H1 (cell line): ENCODE measurements around the gene GATA5. TPM values are rescaled to one million over a fixed set of nuclear protein-coding genes. Genes with fewer than 3 reads are reported as not detected.

Experiments used
- CTCF ChIA-PET: fragments of 300-600 bp; sonication (Branson Sonifier 250); formaldehyde crosslinking; loops from one replicate; lab custom pipeline; 2021; ENCODE audit not compliant: partially characterized antibody; lab: Charles Lee
- POLR2A ChIA-PET: fragments of 300-600 bp; sonication (Branson Sonifier 250); formaldehyde crosslinking; loops from one replicate; lab custom pipeline; 2021; ENCODE audit warnings: inconsistent platforms; ENCODE audit not compliant: partially characterized antibody; lab: Charles Lee
- DNase-seq, 2 experiments: peaks; one replicate each; pipeline versions ENCODE4 v3.0.0 to v3.0.0-alpha.2; 2010 to 2022; ENCODE audit warnings: low spot score in 2 of 2, low read depth in 1 of 2, mixed read lengths in 1 of 2
- FAIRE-seq: peaks from 2 replicates; lab custom pipeline; 2011; peaks lifted over from hg19 to GRCh38; lab: Jason Lieb, UNC
- H2AFZ ChIP-seq: 2 replicates; pipeline ENCODE4 v1.8.1; 2012; ENCODE audit warnings: low read length, inconsistent platforms
- H2AK5ac ChIP-seq: 2 replicates; pipeline ENCODE4 v1.6.1; 2013; ENCODE audit warnings: low read depth, low read length
- H2BK120ac ChIP-seq: replicated peaks from 2 replicates; pipeline ENCODE3; 2013; ENCODE audit warnings: low read depth, low read length, inconsistent platforms
- H2BK12ac ChIP-seq: 2 replicates; pipeline ENCODE4 v1.6.1; 2013; ENCODE audit warnings: low read depth, low read length
- H2BK15ac ChIP-seq: 2 replicates; pipeline ENCODE4 v1.6.1; 2013; ENCODE audit warnings: low read length
- H2BK20ac ChIP-seq: 2 replicates; pipeline ENCODE4 v1.6.1; 2013; ENCODE audit warnings: low read length
- H2BK5ac ChIP-seq: 2 replicates; pipeline ENCODE4 v1.6.1; 2013; ENCODE audit warnings: low read depth, low read length
- H3K14ac ChIP-seq: 2 replicates; pipeline ENCODE4 v1.6.1; 2013; ENCODE audit warnings: inconsistent platforms; ENCODE audit not compliant: insufficient read length
- H3K18ac ChIP-seq: 2 replicates; pipeline ENCODE4 v1.6.1; 2013; ENCODE audit warnings: low read length; ENCODE audit errors: extremely low read depth
- H3K23ac ChIP-seq: 2 replicates; pipeline ENCODE4 v1.6.1; 2013; ENCODE audit warnings: inconsistent platforms; ENCODE audit not compliant: insufficient read length
- H3K23me2 ChIP-seq: 2 replicates; pipeline ENCODE4 v1.6.1; 2013; ENCODE audit warnings: low read depth, low read length
- H3K27ac ChIP-seq: 2 replicates; pipeline ENCODE4 v1.6.1; 2011; ENCODE audit warnings: low read depth, low read length, inconsistent platforms
- H3K27me3 ChIP-seq, 4 experiments: replicated peaks in 1 of 4; 1 replicate in 1 of 4; 2 replicates in 3 of 4; pipeline versions ENCODE4 v1.6.1 to v1.8.1; 2011 to 2013; ENCODE audit warnings: low read length in 3 of 4, mild to moderate bottlenecking in 3 of 4, inconsistent platforms in 2 of 4, mixed read lengths in 2 of 4, moderate library complexity in 1 of 4; ENCODE audit not compliant: control insufficient read depth in 3 of 4, insufficient read depth in 3 of 4; ENCODE audit errors: extremely low read depth in 1 of 4
- H3K36me3 ChIP-seq, 4 experiments: 2 replicates each; pipeline versions ENCODE4 v1.6.1 to v1.8.1; 2011 to 2013; ENCODE audit warnings: mild to moderate bottlenecking in 4 of 4, low read length in 3 of 4, moderate library complexity in 2 of 4, control low read depth in 1 of 4, inconsistent platforms in 1 of 4; ENCODE audit not compliant: insufficient read depth in 4 of 4, control insufficient read depth in 2 of 4
- H3K4ac ChIP-seq: replicated peaks from 2 replicates; pipeline ENCODE3; 2013; ENCODE audit warnings: low read length, low read depth, mixed read lengths, inconsistent platforms; ENCODE audit not compliant: insufficient read length
- H3K4me1 ChIP-seq, 4 experiments: replicated peaks in 1 of 4; 1 replicate in 1 of 4; 2 replicates in 3 of 4; pipeline versions ENCODE4 v1.6.1 to v1.8.1; 2011 to 2013; ENCODE audit warnings: low read length in 3 of 4, inconsistent platforms in 2 of 4, mixed read lengths in 1 of 4; ENCODE audit not compliant: insufficient read depth in 4 of 4, control insufficient read depth in 3 of 4
- H3K4me2 ChIP-seq, 2 experiments: 2 replicates each; pipeline versions ENCODE4 v1.6.1 to v1.8.1; 2011 to 2013; ENCODE audit warnings: low read depth in 2 of 2, low read length in 2 of 2, control low read depth in 1 of 2, inconsistent platforms in 1 of 2, mild to moderate bottlenecking in 1 of 2; ENCODE audit not compliant: insufficient read depth in 1 of 2
- H3K4me3 ChIP-seq, 4 experiments: fragments of 200-600, 300-600 bp in 1 of 4; sonication (generic), shearing (Covaris generic), sonication (Bioruptor Twin) in 1 of 4; 2 replicates each; pipeline versions ENCODE4 v1.5.1 to v1.8.1; 2011 to 2016; ENCODE audit warnings: low read length in 4 of 4, low read depth in 3 of 4, control low read depth in 2 of 4, inconsistent platforms in 2 of 4, mild to moderate bottlenecking in 2 of 4, mixed read lengths in 1 of 4, moderate library complexity in 1 of 4; ENCODE audit not compliant: insufficient read depth in 2 of 4; ENCODE audit errors: extremely low read depth in 1 of 4
- H3K56ac ChIP-seq: replicated peaks from 2 replicates; pipeline ENCODE3; 2013; ENCODE audit warnings: low read depth, mild to moderate bottlenecking, mixed read lengths, low read length, inconsistent platforms; ENCODE audit not compliant: insufficient read length
- H3K79me1 ChIP-seq: 2 replicates; pipeline ENCODE4 v1.6.1; 2013; ENCODE audit warnings: low read depth, low read length, control low read depth
- H3K79me2 ChIP-seq, 2 experiments: 2 replicates each; pipeline versions ENCODE4 v1.6.1 to v1.8.1; 2012 to 2013; ENCODE audit warnings: low read length in 2 of 2, mild to moderate bottlenecking in 2 of 2, inconsistent platforms in 1 of 2; ENCODE audit not compliant: insufficient read depth in 2 of 2, control insufficient read depth in 1 of 2
- H3K9ac ChIP-seq, 4 experiments: replicated peaks in 1 of 4; 1 replicate in 1 of 4; 2 replicates in 3 of 4; pipeline versions ENCODE4 v1.6.1 to v1.8.1; 2011 to 2013; ENCODE audit warnings: low read depth in 3 of 4, low read length in 3 of 4, control low read depth in 2 of 4, mild to moderate bottlenecking in 2 of 4, moderate library complexity in 2 of 4, inconsistent platforms in 1 of 4; ENCODE audit errors: extremely low read depth in 1 of 4
- H3K9me3 ChIP-seq, 2 experiments: 2 replicates each; pipeline versions ENCODE4 v1.6.1 to v1.8.1; 2012 to 2013; ENCODE audit warnings: mild to moderate bottlenecking in 2 of 2, moderate library complexity in 2 of 2, control low read depth in 1 of 2, inconsistent platforms in 1 of 2, low read depth in 1 of 2, low read length in 1 of 2, mixed read lengths in 1 of 2; ENCODE audit not compliant: insufficient read depth in 2 of 2
- H4K20me1 ChIP-seq, 2 experiments: replicated peaks in 1 of 2; 2 replicates each; pipeline versions ENCODE3 to v1.8.1; 2011 to 2013; ENCODE audit warnings: inconsistent platforms in 2 of 2, low read length in 2 of 2, mild to moderate bottlenecking in 1 of 2; ENCODE audit not compliant: insufficient read depth in 2 of 2, control insufficient read depth in 1 of 2
- H4K5ac ChIP-seq: 2 replicates; pipeline ENCODE4 v1.6.1; 2013; ENCODE audit warnings: low read length, low read depth, mixed read lengths, inconsistent platforms; ENCODE audit not compliant: insufficient read length
- H4K8ac ChIP-seq: 2 replicates; pipeline ENCODE4 v1.8.0; 2013; ENCODE audit warnings: mild to moderate bottlenecking, moderate library complexity, low read length, inconsistent platforms; ENCODE audit not compliant: insufficient read depth; ENCODE audit errors: extremely low read depth
- H4K91ac ChIP-seq: replicated peaks from 2 replicates; pipeline ENCODE3; 2013; ENCODE audit warnings: low read length, mixed read lengths, inconsistent platforms; ENCODE audit not compliant: insufficient read length
- ATF3 ChIP-seq: IDR thresholded peaks from 2 replicates; pipeline ENCODE4 v1.6.1; 2011; ENCODE audit warnings: low read depth, mild to moderate bottlenecking, low read length; ENCODE audit not compliant: insufficient read depth
- CBX8 ChIP-seq: fragments of 300-800, 300-1000 bp; sonication (generic); IDR thresholded peaks from 2 replicates; pipeline ENCODE4 v1.7.1; 2016; ENCODE audit warnings: low read depth, low read length, borderline replicate concordance
- CEBPB ChIP-seq: IDR thresholded peaks from 2 replicates; pipeline ENCODE4 v1.6.1; 2012; ENCODE audit warnings: low read depth, low read length
- CHD1 ChIP-seq: IDR thresholded peaks from 2 replicates; pipeline ENCODE4 v1.6.1; 2012; ENCODE audit warnings: low read depth, low read length, improper control_type of control experiment
- EP300 ChIP-seq, 2 experiments: IDR thresholded peaks; 1 replicate in 1 of 2; 2 replicates in 1 of 2; pipeline ENCODE4 v1.6.1; 2011 to 2012; ENCODE audit warnings: low read depth in 2 of 2, low read length in 2 of 2, mild to moderate bottlenecking in 2 of 2, borderline replicate concordance in 1 of 2, inconsistent platforms in 1 of 2, moderate library complexity in 1 of 2
- GTF2F1 ChIP-seq: IDR thresholded peaks from 2 replicates; pipeline ENCODE4 v1.6.1; 2012; ENCODE audit warnings: low read depth, low read length, improper control_type of control experiment, borderline replicate concordance
- JUN ChIP-seq: IDR thresholded peaks from 2 replicates; pipeline ENCODE4 v1.6.1; 2011; ENCODE audit warnings: low read depth, mild to moderate bottlenecking, improper control_type of control experiment, low read length
- JUND ChIP-seq: IDR thresholded peaks from 2 replicates; pipeline ENCODE4 v1.6.1; 2011; ENCODE audit warnings: mild to moderate bottlenecking, improper control_type of control experiment, low read length
- KDM5A ChIP-seq: fragments of 200-600 bp; IDR thresholded peaks from 2 replicates; pipeline ENCODE4 v1.7.1; 2012; ENCODE audit warnings: mild to moderate bottlenecking, low read length, inconsistent platforms, mixed read lengths
- NRF1 ChIP-seq: IDR thresholded peaks from 2 replicates; pipeline ENCODE4 v1.6.1; 2011; ENCODE audit warnings: mild to moderate bottlenecking, low read depth, low read length, improper control_type of control experiment
- POLR2AphosphoS5 ChIP-seq: IDR thresholded peaks from 2 replicates; pipeline ENCODE4 v1.6.1; 2011; ENCODE audit warnings: low read depth, low read length
- TAF7 ChIP-seq: optimal IDR thresholded peaks from 2 replicates; pipeline ENCODE3; 2011; ENCODE audit warnings: low read depth, mild to moderate bottlenecking, inconsistent platforms, low read length, moderate library complexity, borderline replicate concordance
- TCF12 ChIP-seq: IDR thresholded peaks from 2 replicates; pipeline ENCODE4 v1.6.1; 2011; ENCODE audit warnings: low read depth, mild to moderate bottlenecking, low read length
- TEAD4 ChIP-seq: IDR thresholded peaks from 2 replicates; pipeline ENCODE4 v1.6.1; 2012; ENCODE audit warnings: low read depth, low read length, inconsistent platforms, mixed read lengths
- WGBS, 2 experiments: shearing (Covaris generic) in 1 of 2; methylation state at CpG; one replicate each; pipeline versions ENCODE4 v1.1.6 to v1.1.7; 2013 to 2015; ENCODE audit warnings: low lambda C conversion rate in 2 of 2, mixed read lengths in 2 of 2, inconsistent platforms in 1 of 2, low coverage in 1 of 2, missing lambda C conversion rate in 1 of 2; ENCODE audit not compliant: insufficient replicate concordance in 2 of 2, insufficient coverage in 1 of 2, insufficient read length in 1 of 2; ENCODE audit errors: extremely low coverage in 1 of 2, missing lambda C conversion rate in 1 of 2; 5-methylcytosine and 5-hydroxymethylcytosine counted together
- polyA plus RNA-seq, 7 experiments: library from polyadenylated mRNA; depleted of rRNA in 3 of 7; stranded (reverse) in 5 of 7; unstranded in 2 of 7; fragments of >200 nt in 5 of 7; fragments of 200-250 nt in 2 of 7; gene quantifications; 1 replicate in 5 of 7; 2 replicates in 1 of 7; 4 replicates in 1 of 7; pipeline versions ENCODE4 v1.2.1 to v1.2.3, GENCODE V29; 2011 to 2013; ENCODE audit warnings: missing spikeins in 2 of 7, mixed read lengths in 2 of 7
- total RNA-seq: library from RNA; stranded (reverse); fragmentation: NEBNext Ultra II Directional; extraction: Animal tissue kit (Norgen Biotek cat#: 25700); gene quantifications from 2 replicates; pipeline ENCODE4 v1.2.1, GENCODE V29; 2021

GATA5 gene
- total and polyA plus RNA-seq, 2 of the 8 experiments (the other 6 are each of a cell fraction or from before 2014, with no cell fraction given), result 0.08 to 0.11 TPM

- Histone ChIP-seq H3K23ac (no peak overlapping the region), H3K9me3 (no peaks in the 10 kb centered on the region), H2AFZ (no peak overlapping the region), H3K4ac (no peak overlapping the region), H4K20me1 (peaks cover 0 to 3% of the 10 kb centered on the region in 2 experiments), H3K23me2 (peaks cover 6% of the 10 kb centered on the region; the same call in 1 of the 2 replicates), H3K79me2 (no peaks in the 10 kb centered on the region), H2BK12ac (no peak overlapping the region), H3K79me1 (no peaks in the 10 kb centered on the region), H3K14ac (no peak overlapping the region), H3K9ac (no peak overlapping the region), H4K91ac (no peak overlapping the region), H3K27me3 (no peaks in the 10 kb centered on the region), H3K4me1 (no peaks in the 10 kb centered on the region; a peak in 1 of 7 replicates), H3K4me2 (no peak overlapping the region), H3K27ac (no peak overlapping the region), H2BK120ac (no peak overlapping the region), H3K4me3 (no peak overlapping the region), H2AK5ac (no peak overlapping the region), H3K18ac (no peak overlapping the region; the same call in 1 of the 2 replicates), H2BK15ac (no peak overlapping the region), H4K8ac (no peak overlapping the region), H2BK5ac (no peak overlapping the region), H2BK20ac (no peak overlapping the region), H4K5ac (no peak overlapping the region), H3K36me3 (no peaks in the 10 kb centered on the region), H3K56ac (no peak overlapping the region)
- CTCF ChIA-PET, result interaction anchor here (0.7 to 2.0 kb wide), 5 partner anchors 9 to 76 kb away, joined by 3 to 4 read pairs (median 4); no protein-coding TSS in a partner anchor
- no peak for DNase-seq
- no peak for FAIRE-seq
- WGBS, 2 experiments, result 83% methylated on average over 16 of the region's 16 CpGs; no CpG with 5 or more reads in 1 of the 2 experiments
- POLR2A ChIA-PET, result no interaction called here
- TF ChIP-seq ATF3 (no peak), NRF1 (no peak), POLR2AphosphoS5 (no peak), EP300 (IDR thresholded peaks at IDR 0.05; ENCODE audit: borderline replicate concordance in 1 of 2, low read depth in 2 of 2, low read length in 2 of 2) (no peak), CHD1 (no peak), TCF12 (no peak), KDM5A (no peak), JUND (no peak), JUN (no peak), TAF7 (no peak), CBX8 (no peak), TEAD4 (no peak), CEBPB (no peak), GTF2F1 (no peak)
Measured at GRCh38 chr20:62506791-62507190, 31.0 kb upstream of the GATA5 start.
